GM19025 (cell line): ENCODE measurements around the gene PKD2L1.

Experiments
- ATAC-seq: cut with Tn5 transposase; IDR thresholded peaks from one replicate; pipeline ENCODE4 v1.9.1; 2021; ENCODE audit warnings: mild to moderate bottlenecking, low read depth, moderate library complexity; ENCODE audit not compliant: unreplicated experiment

Gene PKD2L1

DNA sequence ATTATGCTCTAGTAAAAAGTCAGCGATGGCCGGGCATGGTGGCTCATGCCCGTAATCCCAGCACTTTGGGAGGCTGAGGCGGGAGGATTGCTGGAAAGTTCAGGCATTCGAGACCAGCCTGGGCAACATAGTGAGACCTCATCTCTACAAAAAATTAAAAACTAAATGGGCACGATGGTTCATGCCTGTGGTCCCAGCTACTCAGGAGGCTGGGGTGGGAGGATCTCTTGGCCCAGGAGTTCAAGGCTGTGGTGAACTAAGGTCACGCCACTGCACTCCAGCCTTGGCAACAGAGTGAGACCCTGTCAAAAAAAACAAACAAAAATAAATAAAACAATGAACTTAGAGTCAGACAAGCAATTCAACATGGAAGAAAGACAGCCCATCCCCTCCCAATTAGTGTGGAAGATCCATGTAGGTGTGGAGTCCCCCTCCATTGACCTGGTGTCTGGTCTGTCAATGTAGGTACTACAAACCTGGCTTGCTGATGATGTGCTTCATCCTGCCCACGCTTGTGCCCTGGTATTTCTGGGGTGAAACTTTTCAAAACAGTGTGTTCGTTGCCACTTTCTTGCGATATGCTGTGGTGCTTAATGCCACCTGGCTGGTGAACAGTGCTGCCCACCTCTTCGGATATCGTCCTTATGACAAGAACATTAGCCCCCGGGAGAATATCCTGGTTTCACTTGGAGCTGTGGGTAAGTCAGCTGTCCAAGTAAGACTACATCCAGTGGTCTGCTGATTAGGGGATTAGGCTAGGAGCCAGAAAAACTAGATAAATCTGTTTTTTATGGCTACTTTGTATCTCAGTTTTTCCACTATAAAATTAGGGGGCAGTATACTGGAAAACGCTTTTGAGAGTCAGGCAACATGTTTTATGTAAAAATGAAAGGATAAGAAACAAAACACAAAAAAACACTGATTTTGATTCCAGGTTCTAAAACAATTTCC, 26.3 kb upstream of the PKD2L1 start:
- ATAC-seq, result no peak

DNA sequence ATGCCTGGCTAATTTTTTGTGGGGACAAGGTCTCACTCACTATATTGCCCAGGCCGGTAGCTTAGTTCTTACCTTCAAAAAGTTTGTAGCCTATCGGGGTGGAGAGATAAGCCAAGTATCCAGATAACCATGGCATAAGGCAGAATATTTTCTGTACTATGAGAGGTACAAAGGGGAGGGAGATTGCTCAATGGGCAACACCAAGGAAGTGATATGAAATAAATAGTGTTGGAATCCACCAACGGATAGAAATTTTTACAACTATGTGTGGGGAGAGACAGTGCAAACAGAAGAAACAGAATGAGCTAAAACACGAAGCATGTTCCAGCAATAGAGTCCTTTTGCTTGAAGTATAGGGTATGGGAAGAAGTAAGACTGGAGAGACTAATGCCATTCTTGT, 25.1 kb upstream of the PKD2L1 start:
- no peak for ATAC-seq

DNA sequence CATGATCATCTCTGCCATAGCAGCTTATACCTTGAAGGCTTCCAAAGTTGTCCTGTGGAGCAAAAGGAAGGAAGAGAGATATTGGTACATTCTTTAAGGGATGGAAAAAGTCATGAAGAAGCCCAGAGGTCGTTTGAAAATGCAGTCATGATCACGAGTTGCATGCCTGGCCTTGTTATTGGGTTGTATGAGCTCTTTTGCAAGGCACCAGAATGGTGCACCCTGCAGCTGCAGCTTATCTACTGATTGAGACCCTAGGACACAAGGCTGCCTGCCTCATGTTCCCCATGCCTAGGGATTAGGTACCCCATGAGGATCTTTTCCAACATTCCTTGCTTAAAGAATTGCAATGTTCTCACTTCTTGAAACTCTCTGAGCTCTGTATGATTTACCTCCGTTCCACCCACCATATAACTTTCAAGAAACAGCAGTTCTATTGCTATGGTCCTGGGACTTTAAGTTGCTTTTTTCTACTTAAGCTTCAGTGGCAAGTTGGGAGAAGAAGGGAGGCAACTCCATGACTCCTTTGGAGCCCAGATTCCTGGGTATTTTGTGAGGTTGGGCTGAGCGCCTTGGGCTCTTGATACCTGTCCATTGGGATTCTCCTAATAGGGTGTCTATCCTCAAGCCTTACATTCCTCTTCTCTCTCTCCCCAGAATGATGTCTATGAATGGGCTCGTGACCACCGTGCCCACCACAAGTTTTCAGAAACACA, 23.9 kb upstream of the PKD2L1 start:
- ATAC-seq, result no peak

DNA sequence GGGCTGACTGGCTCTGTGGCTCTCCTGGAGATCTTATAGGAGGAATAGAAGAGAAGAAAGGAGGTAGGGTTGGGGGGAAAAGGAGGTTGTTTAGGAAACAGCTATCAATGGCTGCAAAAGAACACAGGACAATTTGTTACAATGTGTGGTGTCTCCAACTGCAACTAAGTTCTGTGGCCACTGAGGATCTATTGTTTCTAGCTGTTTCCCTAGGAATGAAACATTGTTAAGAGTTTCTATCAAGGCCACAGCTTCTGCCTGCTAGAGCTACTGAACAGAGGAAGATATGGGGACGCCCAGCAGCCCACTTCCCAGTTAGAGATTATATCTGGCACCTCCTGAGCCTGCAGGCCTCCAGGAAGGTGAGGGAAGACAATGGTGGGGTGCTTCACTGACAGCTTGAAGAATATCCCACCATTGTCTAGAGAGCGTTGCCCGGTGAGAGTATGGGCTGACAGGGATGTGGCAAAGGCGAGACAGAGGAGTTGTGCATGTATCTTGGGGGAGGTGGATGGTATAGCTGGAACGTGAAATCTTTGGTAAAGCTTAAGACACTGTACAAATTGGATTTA, 21.0 kb upstream of the PKD2L1 start:
- no peak for ATAC-seq

DNA sequence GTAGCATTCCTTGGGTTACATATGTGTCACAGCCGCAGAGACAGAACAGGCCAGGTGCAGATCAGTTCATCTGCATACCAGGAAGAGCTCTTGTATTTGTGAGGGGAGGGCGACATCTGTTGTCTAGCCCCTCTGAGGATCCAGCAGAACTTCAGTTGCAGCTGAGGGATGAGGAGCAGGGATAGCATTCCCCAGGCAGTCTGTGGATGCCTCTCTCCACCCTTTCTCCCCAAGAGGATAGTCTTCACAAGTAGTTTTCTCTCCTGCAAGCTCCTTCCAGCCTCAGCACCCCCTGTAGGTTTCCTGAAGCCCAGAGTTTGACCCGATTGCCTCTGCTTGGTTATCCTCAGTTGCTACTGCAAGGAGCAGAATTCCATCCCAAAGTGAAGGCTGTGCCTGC, 19.6 kb upstream of the PKD2L1 start:
- no peak for ATAC-seq

DNA sequence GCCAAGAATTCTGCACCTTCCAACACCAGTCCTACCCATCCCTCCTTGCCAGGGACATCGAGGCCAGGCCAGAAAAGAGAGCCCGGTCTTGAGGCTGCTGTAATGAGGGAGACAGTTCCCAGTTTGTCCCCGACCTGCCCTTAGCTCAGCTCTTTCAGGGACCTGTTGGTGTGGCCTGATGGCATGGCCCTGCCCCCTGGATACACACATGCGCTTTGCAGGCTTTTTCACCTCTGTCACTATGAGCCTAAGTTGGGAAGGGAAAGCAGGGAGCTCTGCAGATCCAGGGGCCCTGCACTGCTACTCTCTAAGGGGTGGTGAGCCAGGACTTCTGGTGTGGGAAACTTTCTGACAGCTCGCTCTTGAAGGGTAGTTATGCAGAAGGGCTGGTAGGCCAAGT, 19.1 kb upstream of the PKD2L1 start:
- no peak for ATAC-seq

DNA sequence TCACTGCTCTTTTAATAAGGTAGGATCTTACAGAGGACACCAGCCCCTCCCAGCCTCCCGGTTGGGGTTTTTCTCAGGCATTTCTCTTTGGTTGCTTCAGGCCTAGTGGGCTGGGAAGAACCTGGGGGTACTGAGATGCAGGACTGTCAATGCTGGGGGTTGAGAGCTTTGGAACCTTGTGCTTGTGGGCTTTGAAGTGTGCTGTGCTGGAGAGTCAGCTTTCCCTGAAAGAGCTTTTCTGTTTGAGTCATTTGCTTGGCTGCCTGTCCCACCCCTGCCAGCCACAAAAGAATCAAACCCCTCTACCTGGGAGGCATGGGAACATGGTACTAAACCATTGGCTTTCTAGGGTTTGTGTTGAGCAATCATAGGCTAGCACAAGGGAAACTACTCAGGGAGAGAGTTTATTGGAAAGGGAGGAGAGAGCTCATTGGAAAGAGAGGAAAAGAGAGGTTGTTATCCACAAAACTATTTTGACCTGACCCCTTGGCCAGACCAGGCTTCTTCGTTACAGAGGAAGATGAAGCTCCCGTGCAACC, 18.4 kb upstream of the PKD2L1 start:
- no peak for ATAC-seq

DNA sequence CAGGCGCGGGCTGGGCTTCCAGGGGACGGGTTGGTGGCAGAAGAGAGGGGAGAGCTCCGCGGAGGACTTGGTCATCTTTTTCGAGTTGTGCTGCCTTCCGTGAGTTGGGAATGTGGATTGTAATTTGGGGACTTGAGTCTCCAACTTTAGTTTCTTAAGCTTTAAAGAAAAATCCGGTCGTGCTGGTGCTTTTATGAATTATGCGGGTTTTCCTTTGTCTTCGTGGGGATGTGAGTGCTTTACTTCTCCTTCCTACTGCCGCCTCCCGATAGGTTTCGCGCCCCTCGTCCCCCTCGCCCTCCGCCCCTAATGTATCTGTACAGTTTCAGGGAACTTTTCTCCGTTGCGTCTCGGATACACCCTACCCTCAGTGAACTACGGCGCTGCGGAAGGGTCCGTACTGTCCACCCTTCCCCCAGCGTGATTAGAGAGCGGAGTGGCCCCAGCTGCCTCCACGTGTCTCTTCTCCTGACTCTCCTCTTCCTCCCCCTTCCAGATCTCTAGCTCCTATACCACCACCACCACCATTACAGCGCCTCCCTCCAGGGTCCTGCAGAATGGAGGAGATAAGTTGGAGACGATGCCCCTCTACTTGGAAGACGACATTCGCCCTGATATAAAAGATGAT, 17.7 kb upstream of the PKD2L1 start:
- no peak for ATAC-seq

DNA sequence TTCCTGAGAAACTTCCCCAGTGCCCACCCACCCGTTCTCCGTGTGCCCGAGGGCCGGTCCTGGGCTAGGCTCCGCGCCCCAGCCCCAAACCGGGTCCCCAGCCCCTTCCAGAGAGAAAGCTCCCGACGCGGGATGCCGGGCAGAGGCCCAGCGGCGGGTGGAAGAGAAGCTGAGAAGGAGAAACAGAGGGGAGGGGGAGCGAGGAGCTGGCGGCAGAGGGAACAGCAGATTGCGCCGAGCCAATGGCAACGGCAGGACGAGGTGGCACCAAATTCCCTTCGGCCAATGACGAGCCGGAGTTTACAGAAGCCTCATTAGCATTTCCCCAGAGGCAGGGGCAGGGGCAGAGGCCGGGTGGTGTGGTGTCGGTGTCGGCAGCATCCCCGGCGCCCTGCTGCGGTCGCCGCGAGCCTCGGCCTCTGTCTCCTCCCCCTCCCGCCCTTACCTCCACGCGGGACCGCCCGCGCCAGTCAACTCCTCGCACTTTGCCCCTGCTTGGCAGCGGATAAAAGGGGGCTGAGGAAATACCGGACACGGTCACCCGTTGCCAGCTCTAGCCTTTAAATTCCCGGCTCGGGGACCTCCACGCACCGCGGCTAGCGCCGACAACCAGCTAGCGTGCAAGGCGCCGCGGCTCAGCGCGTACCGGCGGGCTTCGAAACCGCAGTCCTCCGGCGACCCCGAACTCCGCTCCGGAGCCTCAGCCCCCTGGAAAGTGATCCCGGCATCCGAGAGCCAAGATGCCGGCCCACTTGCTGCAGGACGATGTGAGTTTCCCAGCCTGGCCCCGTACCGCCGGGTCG, 16.9 kb upstream of the PKD2L1 start, which contains the start of gene SCD:
TSS of gene SCD (plus strand) at position 469 of the 803 bp plus-strand sequence. CDS start at position 741, 272 bp downstream.
- peak; percentile 85 for ATAC-seq

DNA sequence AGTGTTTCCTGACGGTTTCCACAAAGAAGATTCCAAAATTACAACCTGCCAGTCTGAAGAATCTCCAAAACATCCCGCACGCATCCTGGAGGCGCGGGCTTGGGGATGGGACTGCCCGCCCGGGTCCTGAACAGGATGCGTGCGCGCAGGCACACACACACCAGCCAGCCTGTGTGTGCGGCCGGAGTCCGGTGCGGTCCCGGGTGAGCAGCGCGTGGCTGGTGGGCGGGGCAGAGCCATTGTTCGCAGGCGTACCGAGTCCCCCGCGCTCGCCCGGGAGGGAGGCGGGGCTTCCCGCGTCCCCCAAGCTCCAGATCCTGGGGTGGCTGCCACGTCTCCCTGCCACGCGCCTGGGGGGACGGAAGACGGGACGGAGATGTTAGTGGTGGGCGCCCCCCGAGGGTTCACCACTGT, 16.3 kb upstream of the PKD2L1 start:
- peak; percentile 47 for ATAC-seq

DNA sequence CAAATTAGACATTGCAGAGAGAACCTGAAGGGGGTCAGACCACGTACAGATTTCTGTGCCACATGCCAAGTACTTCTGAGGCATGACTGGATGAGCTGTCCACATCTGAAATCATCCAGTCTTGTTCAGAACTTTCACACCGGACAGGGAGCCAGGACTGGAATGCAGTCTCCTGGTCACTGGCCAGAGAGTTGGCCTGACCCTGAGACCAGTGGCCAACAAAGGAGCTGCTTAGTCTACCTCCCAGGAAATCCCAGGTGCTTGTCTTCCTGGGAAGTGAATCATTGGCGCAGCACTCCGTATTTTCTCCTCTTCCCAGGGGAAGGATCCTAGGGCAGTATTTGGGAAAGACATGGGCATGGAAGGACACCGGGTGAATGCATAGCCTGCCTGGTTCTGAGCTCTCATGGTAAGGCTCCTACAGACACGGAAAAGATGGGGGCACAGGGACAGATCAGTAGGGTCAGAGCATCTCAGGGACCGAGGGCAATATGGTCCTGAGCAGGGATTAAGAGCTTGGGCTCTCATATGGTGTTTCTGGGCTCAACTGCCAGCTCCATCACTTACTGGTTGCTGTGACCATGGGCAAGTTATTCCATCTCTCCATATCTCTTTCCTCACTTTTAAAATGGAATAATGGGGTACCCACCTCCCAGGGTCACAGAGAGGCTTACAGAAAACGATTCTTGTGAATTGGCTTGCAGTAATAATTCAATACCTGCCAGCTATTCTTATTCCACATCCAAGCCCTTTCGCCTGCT, 15.7 kb upstream of the PKD2L1 start:
- ATAC-seq, result no peak

DNA sequence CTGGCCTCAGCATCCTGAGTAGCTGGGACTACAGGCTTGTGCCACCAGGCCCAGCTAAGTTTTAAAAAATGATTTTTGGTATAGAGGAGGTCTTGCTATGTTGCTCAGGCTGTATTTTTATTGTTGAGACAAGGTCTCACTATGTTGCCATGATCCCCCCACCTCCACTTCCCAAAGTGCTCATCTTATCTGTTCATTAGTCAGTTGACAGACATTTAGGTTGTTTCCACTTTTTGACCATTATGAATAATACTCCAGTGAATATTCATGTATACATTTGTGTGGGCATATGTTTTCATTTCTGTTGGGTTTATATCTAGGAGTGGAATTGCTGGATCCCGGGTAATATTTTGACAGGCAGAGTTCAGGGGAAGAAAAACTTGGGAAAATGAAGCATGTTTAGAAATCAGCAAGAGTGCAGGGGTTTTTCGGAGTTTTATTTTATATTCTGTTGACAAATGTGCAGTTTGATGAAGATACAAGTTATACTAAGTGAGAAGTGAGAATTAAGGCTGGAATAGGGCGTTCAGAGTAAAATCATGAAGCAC, 14.3 kb upstream of the PKD2L1 start:
- no peak for ATAC-seq

DNA sequence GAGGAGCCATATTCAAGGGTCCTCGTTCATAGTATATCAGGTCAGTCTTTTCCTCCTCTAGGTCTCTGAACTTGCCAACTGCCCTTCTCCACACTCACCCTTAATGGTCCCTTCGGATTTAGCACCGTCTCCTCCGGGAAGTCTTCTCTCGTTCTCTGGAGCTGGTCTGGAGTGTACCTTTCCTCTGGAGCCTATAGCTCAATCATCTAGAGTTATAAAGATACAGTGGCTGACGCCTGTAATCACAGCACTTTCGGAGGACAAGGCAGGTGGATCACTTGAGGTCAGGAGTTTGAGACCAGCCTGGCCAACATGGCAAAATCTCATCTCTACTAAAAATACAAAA, 12.6 kb upstream of the PKD2L1 start:
- ATAC-seq, result no peak

DNA sequence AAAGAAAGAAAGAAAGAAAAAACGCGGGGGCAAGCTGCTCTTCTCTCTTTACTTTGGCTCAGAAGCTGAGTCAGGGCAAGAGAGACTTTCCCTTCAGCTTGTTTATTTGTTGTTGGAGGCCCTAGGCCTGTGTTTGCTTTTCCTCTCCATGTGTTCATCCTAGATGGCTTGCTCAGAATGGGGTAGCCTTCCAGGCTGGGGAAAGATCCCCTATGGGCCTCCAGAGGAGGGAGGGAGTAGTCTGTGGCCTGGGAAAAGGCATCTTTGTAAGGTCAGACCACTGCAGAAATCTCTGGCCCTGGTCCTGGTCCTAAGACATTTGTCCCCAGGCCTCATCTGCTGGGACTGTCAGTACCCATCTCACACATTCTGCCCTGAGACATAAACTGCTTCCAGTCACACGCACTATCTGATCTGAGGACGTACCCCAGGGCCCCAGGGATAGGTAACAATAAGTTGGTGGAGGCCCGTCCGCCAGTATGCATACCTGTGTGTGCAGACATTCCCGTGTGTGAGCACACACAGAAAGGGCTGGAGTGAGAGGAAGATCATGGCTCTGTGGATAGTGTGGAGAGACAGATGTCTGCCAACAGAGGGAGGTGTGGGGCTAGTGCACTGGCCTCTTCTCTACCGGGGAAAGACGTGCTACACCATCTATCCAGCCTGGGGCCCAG, 12.1 kb upstream of the PKD2L1 start:
- no peak for ATAC-seq

DNA sequence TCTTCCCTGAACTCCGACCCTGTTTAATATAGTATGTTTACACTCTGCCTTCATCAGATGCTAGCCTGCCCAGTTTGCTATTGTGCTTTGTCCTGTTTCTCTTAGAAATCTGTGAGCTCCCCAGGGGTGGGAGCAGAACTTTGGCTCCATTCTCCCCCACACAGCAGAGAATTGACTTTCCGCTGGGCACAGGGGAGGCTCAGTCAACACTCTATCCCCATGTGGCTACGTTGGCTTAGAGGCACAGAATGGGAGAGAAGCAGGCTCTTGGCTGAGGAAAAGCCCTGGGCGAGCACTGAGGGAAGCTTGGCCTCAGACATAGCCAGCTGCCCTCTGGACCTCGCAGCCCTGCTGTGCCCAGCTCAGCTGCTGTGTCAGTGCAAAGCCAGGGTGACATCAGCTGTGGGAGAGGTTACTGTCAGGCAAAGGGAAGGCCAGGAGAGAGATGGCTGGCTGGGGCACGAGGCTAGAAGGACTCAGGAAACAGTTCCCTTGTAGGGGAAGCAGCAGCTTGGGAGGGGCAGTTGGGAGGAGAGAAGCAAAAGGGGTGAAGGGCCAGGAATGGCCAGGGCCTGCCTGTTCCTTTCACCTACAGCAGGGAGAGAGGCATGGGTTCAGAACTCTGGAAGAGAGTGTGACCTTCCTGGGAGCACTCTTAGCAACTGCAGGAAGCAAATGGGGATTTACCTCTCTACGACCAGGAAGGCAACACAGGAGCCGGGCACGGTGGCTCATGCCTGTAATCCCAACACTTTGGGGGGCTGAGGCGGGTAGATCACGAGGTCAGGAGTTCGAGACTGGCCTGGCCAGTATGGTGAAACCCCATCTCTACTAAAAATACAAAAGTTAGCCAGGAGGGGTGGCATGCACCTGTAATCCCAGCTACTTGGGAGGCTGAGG, 11.2 kb upstream of the PKD2L1 start:
- ATAC-seq, result no peak

DNA sequence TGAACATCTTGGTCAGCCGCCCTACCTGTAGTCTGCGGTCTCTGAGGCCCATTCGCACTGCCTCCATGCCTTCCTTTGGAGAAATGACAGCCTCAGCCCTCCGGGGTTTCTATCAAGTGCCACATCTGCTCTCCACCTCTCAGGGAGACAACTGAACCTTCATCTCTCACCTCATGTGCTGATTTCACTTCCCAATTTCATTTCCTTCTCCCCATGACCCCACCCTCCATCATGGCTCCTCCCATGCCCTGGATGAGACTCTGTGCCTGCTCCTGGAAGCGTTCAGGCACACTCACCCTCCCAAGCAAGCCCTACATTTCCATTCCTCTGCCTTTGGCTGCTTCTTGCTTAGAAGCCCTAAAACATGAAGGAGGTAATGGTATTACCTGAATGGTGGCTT, 9.2 kb upstream of the PKD2L1 start:
- ATAC-seq, result no peak

DNA sequence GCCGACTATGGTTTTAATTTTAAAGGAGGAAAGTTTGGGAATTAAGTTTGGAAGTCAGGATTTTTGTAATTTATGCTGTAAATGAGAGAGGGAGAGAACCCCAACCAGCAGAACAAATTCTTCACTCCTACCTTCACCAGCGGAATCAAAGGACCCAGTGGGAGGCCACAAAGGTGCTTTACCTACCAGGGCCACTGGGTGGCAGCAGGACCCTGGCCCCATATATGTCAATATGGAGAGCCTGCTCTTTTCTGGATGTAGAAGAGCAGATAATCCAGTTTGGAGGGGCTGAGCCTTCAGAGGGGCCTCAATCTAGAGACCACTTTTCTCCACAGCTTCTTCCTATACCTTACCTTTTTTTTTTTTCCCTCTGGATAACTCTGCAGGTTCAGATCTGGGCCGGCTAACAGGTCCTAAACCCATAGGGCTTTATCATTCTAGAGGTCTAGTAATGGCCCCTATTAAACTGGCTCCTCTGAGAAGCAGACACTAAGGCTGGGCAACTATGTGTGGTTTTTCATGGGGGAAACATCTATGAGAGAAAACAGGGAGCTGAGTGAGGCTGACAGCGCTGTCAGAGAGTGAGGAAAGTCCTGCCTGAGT, 8.5 kb upstream of the PKD2L1 start:
- no peak for ATAC-seq
